Measurements from ENCODE around the gene CACNA1D.

- TF ChIP-seq GATA2 (IDR thresholded peaks at IDR 0.05; ENCODE audit: low read depth, low read length) = peak; percentile 94
- peak; percentile 94 for TF ChIP-seq GATA3 (IDR thresholded peaks at IDR 0.05; ENCODE audit: low read depth, low read length)
Measured at GRCh38 chr3:53671192-53671960, 177.0 kb downstream of the CACNA1D start.

All from SH-SY5Y (cell line).